Measurements from ENCODE around the gene BCKDHA.

BCKDHA gene

GRCh38 chr19:41452584-41453275, 55.1 kb downstream of the BCKDHA start:
- TF ChIP-seq CTCF (IDR thresholded peaks at IDR 0.05; ENCODE audit: insufficient read depth, low read length, poor library complexity, severe bottlenecking) (no peak), EZH2phosphoT487 (conservative IDR thresholded peaks at IDR 0.05; ENCODE audit: low read length) (no peak)
- Histone ChIP-seq H3K79me2 (ENCODE audit: insufficient read depth, low read length) (no peaks in the 10 kb centered on the region), H3K27me3 (ENCODE audit: low read length) (no peaks in the 10 kb centered on the region), H3F3A (ENCODE audit: insufficient read depth) (no peaks in the 10 kb centered on the region), H3K9me2 (replicated peaks; ENCODE audit: insufficient read depth, low read length) (no peaks in the 10 kb centered on the region), H3K9ac (ENCODE audit: low read length) (no peak overlapping the region), H3K27ac (ENCODE audit: low read depth, low read length) (no peak overlapping the region), H2AFZ (ENCODE audit: low read depth, low read length, severe bottlenecking) (no peak overlapping the region), H4K20me1 (ENCODE audit: low read depth, low read length) (no peaks in the 10 kb centered on the region), H3K4me2 (ENCODE audit: low read depth, low read length, poor library complexity, severe bottlenecking) (no peak overlapping the region), H3K9me3 (ENCODE audit: insufficient read depth, low read length) (0 out of 2 replicates have a peak, but pooled peaks cover 3% of the 10 kb centered on the region), H3K4me3 (ENCODE audit: insufficient read depth, low read length, poor library complexity, severe bottlenecking) (no peak overlapping the region), H3K36me3 (ENCODE audit: low read length) (no peaks in the 10 kb centered on the region)

- Histone ChIP-seq H3K9ac (ENCODE audit: low read length) (no peak overlapping the region), H3K27me3 (ENCODE audit: low read length) (no peaks in the 10 kb centered on the region), H3K36me3 (ENCODE audit: low read length) (no peaks in the 10 kb centered on the region), H3K4me3 (ENCODE audit: insufficient read depth, low read length, poor library complexity, severe bottlenecking) (no peak overlapping the region), H3K9me2 (replicated peaks; ENCODE audit: insufficient read depth, low read length) (no peaks in the 10 kb centered on the region), H3K27ac (ENCODE audit: low read depth, low read length) (no peak overlapping the region), H3K79me2 (ENCODE audit: insufficient read depth, low read length) (no peaks in the 10 kb centered on the region), H3K9me3 (ENCODE audit: insufficient read depth, low read length) (0 out of 2 replicates have a peak, but pooled peaks cover 3% of the 10 kb centered on the region), H3F3A (ENCODE audit: insufficient read depth) (no peaks in the 10 kb centered on the region), H2AFZ (ENCODE audit: low read depth, low read length, severe bottlenecking) (no peak overlapping the region), H3K4me2 (ENCODE audit: low read depth, low read length, poor library complexity, severe bottlenecking) (no peak overlapping the region), H4K20me1 (ENCODE audit: low read depth, low read length) (no peaks in the 10 kb centered on the region)
- TF ChIP-seq CTCF (IDR thresholded peaks at IDR 0.05; ENCODE audit: insufficient read depth, low read length, poor library complexity, severe bottlenecking), result no peak
- TF ChIP-seq EZH2phosphoT487 (conservative IDR thresholded peaks at IDR 0.05; ENCODE audit: low read length), result no peak
Measured at GRCh38 chr19:41455936-41456335, 58.3 kb downstream of the BCKDHA start.

GRCh38 chr19:41456342-41456918, 58.8 kb downstream of the BCKDHA start:
- H2AFZ ChIP-seq (ENCODE audit: low read depth, low read length, severe bottlenecking), result no peak overlapping the region
- 0 out of 2 replicates have a peak, but pooled peaks cover 3% of the 10 kb centered on the region for H3K9me3 ChIP-seq (ENCODE audit: insufficient read depth, low read length)
- H4K20me1 ChIP-seq (ENCODE audit: low read depth, low read length), result no peaks in the 10 kb centered on the region
- no peak overlapping the region for H3K9ac ChIP-seq (ENCODE audit: low read length)
- no peaks in the 10 kb centered on the region for H3K27me3 ChIP-seq (ENCODE audit: low read length)
- TF ChIP-seq EZH2phosphoT487 (conservative IDR thresholded peaks at IDR 0.05; ENCODE audit: low read length), result no peak
- TF ChIP-seq CTCF (IDR thresholded peaks at IDR 0.05; ENCODE audit: insufficient read depth, low read length, poor library complexity, severe bottlenecking), result no peak
- H3K27ac ChIP-seq (ENCODE audit: low read depth, low read length), result no peak overlapping the region
- H3K4me3 ChIP-seq (ENCODE audit: insufficient read depth, low read length, poor library complexity, severe bottlenecking), result no peak overlapping the region
- H3K79me2 ChIP-seq (ENCODE audit: insufficient read depth, low read length), result no peaks in the 10 kb centered on the region
- no peaks in the 10 kb centered on the region for H3K36me3 ChIP-seq (ENCODE audit: low read length)
- no peak overlapping the region for H3K4me2 ChIP-seq (ENCODE audit: low read depth, low read length, poor library complexity, severe bottlenecking)
- no peaks in the 10 kb centered on the region for H3F3A ChIP-seq (ENCODE audit: insufficient read depth)
- no peaks in the 10 kb centered on the region for H3K9me2 ChIP-seq (replicated peaks; ENCODE audit: insufficient read depth, low read length)
